NCI-H2196 (cell line): ENCODE data around the gene CLUH.

Experiments
- DNase-seq: peaks from one replicate; lab custom pipeline; 2025; ENCODE audit not compliant: unreplicated experiment; lab: John Stamatoyannopoulos, UW

Gene CLUH, protein sequence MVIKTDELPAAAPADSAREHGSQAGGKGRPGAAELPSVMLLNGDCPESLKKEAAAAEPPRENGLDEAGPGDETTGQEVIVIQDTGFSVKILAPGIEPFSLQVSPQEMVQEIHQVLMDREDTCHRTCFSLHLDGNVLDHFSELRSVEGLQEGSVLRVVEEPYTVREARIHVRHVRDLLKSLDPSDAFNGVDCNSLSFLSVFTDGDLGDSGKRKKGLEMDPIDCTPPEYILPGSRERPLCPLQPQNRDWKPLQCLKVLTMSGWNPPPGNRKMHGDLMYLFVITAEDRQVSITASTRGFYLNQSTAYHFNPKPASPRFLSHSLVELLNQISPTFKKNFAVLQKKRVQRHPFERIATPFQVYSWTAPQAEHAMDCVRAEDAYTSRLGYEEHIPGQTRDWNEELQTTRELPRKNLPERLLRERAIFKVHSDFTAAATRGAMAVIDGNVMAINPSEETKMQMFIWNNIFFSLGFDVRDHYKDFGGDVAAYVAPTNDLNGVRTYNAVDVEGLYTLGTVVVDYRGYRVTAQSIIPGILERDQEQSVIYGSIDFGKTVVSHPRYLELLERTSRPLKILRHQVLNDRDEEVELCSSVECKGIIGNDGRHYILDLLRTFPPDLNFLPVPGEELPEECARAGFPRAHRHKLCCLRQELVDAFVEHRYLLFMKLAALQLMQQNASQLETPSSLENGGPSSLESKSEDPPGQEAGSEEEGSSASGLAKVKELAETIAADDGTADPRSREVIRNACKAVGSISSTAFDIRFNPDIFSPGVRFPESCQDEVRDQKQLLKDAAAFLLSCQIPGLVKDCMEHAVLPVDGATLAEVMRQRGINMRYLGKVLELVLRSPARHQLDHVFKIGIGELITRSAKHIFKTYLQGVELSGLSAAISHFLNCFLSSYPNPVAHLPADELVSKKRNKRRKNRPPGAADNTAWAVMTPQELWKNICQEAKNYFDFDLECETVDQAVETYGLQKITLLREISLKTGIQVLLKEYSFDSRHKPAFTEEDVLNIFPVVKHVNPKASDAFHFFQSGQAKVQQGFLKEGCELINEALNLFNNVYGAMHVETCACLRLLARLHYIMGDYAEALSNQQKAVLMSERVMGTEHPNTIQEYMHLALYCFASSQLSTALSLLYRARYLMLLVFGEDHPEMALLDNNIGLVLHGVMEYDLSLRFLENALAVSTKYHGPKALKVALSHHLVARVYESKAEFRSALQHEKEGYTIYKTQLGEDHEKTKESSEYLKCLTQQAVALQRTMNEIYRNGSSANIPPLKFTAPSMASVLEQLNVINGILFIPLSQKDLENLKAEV (N-terminal part only)

DNA sequence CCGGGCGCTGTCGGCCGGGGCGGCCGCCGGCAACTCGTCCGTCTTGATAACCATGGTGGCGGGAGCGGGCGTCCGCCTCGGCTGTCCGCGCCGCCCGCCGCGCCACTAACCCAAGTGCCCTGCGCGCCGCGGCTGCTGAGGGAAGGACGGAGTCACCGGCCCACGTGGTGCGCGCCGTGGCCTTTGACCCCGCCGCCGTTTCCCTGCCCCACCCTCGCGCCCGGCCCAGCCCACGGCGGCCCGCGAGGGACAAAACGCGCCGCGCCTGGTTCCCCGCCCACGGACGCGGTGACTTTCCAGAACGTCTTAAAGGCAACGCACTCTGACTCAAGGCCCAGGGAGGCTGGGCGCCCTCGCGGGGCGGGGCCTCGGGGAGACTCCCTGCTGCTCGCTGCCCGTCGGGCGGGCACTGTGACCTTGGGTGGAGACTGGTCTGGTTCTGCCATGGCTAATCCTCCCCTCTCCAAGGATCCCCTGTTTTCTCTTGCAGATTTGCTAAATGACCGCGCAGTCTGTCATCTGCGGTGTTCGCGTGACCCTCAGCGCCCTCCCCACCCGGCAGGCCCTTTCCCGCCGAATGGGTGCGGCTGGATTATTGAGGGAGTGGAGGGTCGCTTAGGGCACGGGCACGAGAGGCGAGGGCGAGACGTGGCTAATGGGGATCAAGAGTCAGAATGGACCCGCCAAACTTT, at the start of gene CLUH:
Gene CLUH (minus strand): TSS at position 157 of the 692 bp plus-strand sequence. CDS start 103 bp downstream, at position 54.
- DNase-seq: peak; percentile 89

DNA sequence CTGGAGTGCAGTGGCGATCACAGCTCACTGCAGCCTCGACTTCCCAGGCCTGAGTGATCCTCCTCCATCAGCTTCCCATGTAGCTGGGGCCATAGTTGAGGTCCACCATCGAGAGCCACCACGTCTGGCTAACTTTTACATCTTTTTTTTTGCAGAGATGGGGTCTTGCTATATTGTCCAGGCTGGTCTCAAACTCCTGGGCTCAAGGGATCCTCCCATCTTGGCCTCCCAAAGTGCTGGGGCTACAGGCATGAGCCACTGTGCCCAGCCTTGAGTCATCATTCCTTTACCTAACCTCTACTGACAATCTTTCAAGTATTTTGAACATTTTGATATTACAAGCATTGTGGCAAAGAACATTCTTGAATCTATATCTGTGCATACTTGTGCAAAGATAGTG, 47.3 kb upstream of the CLUH start:
- no peak for DNase-seq

DNA sequence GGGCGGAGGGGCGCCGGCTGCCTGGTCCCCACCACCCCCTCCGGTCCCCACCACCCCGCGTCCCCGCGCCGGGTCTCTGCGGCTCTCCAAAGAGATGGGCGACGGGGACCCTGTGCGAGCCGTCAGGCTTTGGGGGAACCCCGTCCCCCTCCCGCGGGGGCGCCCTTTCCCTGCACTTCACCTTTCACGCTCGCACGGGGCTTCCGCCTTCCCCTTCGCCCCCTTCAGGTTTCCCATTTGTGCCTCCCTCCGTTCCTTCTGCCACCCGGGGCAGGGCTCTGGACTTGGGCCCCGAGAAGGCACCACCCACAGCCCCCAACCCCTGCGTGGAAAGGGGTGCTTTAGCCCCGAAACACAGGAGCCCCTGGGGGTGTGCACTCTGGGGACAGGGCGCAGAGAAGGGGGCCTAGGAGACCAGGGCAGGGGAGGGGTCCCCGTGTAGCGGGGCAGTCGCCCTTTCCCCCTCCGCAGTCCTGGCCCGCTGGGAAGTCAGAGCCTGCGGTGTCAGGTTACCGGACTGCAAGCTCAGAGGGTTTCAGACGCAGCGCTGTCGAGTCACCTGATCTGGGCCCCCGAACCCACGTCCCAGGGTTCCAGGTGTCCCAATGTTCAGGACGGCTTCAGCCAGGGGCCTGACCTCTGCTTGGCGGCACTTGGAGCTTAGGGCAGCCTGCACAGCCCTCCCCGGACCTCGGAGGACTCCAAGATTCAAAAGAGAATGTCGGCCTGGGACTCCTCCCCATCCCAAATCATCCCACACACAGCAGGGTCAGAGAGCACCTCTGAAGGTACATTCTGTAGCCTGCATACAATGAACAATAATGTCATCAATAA, 44.5 kb upstream of the CLUH start:
- DNase-seq: no peak

DNA sequence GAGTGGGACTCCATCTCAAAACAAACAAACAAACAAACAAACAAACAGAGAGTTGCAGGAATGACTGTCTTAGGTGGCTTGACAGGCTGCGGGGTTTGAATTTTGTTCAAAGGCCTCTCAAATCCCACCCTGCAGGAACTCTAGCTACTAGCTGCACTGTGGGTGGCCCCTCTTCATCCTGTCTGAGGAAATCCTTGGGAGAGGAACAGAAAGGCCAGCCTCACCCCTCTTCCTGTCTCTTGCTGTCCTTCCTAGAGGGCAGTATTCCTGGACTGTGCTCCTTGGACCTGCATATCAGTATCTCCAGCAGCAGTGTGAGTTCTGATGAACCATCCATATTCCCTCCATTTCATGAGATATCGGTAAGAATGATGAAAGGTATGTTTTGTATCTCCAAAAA, 39.9 kb upstream of the CLUH start:
- DNase-seq: no peak

DNA sequence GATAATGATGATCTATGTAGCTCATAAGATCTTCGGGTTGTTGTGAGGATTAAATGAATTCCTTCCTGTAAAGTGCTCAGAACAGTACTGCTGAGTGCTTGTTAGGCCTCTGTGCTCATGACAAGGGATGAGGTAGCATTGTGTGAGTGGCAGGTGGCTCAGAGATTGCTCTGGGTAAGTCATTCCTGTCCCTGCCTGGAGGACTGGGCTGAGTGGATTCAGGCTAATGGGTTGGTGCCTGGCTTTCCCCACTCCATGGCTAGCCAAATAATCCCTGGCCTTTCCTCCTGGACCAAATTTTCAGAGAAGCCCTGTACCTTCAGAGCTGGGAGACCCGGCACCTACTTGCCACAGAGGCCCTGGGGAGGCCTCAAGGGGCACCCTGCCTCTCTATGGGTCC, 39.2 kb upstream of the CLUH start:
- no peak for DNase-seq

DNA sequence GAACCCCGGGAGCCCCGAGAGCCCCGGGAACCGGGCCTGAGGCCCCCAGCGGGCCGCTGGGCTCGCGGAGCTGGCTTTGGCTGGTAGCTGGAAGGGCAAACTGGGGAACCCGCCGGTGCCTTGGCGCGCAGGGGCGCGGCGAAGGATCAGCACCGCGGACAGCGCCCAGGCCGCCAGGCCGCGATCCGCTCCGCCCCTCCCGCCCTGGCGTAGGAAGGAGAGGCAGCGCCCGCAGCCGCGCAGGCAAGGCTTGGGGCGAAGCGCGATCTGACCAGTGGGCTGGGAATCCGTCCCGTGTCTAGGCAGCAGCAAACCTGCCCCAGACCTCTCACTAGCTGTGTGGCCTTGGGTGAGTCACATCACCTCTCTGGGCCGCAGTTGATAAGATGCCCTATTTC, 38.2 kb upstream of the CLUH start:
- DNase-seq: peak; percentile 56

DNA sequence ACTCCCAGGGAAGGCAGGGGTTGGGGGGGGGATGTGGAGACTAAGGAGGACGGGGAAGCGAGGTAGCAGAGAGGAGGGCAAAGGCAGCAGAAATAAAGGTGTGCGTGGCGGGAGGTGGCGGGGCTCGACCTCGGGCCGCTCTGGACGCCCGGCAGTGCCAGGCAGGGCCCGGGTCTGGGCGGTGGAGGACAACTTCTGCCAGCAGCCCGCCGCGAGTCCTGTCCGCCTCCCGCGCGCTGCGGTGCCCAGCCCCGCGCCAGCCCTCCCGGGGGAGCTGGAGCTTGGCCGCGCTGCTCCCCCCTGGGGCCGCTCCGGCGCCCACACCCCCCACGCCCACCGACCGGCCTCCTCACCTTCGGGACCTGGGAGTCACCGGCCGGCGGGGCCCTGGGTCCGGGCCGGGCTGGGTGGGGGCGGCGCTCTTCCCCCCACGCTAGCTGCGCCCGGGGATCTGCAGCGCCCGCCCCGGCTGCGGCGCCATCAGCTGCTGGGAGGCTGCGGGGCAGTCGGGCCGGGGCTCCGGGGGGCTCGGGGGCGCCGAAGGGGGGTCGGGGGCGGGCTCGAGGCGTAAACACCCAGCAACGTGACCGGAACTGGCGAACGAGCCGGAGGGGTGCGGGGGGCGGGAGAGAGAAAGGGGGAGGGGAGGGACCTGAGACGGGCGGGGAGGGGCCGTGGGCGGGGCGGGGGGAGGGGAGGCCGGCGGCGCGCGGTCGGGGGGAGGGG, 37.7 kb upstream of the CLUH start, which contains the start of gene CCDC92B:
Gene CCDC92B (minus strand): TSS at position 595 of the 726 bp plus-strand sequence. CDS start 14,507 bp downstream, outside the sequence.
- DNase-seq: no peak

DNA sequence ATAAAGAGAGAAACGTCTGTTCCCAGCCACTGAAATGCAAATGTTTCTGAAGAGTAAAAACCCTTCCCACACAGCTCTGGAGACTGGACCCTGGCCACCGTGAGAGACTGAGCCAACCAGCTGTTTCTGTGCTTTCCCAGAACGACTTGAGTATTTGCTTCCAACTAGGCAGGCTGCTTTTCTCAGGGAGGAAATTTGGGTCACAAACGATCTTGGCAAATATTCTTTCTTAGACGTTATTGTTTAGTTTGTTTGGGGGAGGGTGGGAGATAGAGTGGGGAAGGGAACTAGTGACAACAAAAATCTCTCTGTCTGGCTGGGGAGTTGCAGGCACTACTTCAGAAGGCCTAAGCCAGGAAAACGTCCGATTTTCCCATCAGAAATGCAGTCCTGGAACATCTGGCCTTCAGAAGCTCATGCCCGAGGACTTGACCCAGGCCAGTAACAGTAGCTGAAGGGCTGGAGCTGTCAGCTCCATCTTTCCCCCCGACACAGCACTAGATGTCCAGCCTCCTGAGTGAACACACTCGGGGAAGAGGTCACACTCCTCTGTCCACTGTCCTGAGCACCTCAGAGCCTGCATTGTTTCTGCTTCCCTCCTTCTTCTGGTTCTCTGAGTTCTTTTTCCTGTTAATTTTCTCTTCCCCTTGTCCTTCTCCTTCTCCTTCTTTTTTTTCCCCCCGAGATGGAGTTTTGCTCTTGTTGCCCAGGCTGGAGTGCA, 33.9 kb upstream of the CLUH start:
- DNase-seq: no peak

DNA sequence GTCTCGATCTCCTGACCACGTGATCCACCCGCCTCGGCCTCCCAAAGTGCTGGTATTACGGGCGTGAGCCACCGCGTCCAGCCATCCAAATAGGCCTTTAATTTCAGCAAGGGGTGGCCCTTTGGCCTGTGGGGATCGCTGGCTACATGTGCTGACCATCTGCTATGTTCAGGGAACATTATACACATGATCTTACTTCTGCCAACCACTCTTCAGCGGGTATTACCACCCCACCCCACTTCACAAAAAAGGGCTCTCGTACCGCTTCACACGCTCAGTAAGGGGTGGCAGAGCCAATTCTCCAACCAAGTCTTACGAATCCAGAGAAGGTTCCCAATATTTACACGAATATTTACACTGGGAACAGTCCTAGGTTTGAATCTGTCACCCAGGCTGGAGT, 26.1 kb upstream of the CLUH start:
- no peak for DNase-seq

DNA sequence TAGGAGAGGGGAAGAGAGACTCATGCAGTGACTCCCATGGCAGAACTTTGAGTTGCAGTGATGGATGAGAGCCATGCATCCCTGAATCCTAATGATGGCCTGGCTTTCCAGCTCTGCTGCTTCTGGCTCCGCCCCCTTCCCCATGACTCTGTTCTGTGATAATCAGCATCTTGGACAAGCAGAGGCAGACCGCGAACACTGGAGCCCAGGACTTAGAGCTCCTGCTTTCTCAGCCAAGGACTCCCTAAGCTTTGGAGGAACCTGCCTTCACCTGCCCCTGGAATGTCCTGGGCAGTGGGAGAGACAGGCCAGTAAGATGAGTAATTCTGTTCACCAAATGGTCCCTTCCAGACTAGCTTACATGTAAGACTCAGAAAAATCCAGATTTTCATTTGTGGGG, 25.4 kb upstream of the CLUH start:
- DNase-seq: no peak

DNA sequence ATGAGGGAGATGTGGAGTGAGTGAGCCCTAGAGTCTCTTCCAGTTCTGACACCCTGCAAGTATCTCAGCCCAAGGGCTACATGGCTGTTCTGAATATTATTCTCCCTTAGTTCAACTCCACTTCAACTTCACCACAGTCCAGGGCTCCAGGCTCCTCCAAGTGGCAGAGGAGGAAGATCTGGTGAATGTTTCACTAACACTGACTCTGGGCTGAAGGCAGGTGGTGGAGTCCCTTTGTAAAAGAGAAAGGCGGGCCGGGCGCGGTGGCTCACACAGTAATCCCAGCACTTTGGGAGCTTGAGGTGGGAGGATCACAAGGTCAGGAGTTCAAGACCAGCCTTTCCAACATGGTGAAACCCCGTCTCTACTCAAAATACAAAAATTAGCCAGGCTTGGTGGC, 24.3 kb upstream of the CLUH start:
- DNase-seq: no peak

DNA sequence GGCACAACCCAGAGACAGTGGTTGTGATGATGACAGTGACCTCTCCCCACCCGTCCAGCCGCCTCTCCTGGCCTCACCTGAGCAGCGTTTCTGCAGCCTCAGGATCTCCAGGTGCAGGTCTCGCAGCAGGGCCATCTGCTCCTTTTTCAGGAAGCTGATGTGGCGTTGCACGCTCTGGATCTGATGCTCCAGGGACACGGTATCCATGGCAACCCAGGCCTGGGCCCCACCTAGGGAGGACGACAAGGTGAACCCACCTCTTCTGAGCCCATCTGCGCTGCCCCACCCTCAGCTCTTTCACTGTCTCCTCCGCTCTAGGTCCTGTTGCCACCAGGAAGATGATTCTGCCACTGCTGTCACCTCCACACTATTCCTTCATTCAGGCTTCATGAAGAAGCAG, 23.4 kb upstream of the CLUH start:
- DNase-seq: no peak

DNA sequence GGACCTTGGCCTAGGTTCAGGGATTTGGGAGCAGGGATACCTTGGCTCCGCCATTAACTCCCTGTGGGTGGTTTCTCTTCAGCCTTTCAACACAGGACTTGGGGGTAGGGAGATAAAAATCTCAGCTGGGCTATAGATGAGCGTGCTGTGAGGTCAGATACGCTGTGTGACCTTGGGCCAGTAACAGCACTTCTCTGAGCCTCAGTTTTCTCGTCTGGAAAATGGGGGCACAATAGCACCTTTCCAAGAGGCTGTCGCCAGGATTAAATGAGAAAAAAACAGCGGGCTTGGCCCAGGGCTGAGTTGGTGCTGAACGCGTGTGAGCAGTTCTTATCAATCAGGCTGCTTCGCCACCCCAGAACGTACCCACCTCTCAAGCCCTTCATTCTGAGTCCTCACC, 20.2 kb upstream of the CLUH start:
- no peak for DNase-seq

DNA sequence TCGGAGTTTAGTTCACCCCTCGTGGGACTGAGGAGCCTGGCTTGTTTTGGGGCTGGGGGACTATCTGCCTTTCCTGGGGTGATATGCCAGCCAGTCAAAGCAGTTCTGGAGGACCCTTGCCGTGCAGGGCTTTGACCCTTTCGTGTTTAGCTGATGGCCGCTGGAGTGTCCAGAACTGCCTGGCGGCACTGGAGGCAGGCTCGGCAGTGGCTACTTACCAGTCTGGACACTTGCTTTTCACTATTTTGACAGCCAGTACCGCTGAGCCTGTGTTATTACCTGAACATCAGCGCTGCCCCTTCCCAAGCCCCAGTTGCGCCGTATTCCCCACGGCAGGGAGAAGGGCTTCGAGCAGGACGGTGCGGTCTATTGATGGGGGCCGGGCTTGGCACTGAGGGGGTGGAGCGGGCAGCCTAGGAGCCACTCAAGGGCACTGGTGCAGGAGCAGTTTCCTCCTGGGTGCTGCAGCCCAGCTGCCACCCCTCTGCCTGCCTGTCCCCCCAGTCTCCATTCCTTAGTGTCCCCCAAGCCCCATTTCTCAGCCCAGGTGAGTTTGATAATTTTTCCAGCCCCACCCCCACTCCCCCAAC, 19.3 kb upstream of the CLUH start:
- no peak for DNase-seq

DNA sequence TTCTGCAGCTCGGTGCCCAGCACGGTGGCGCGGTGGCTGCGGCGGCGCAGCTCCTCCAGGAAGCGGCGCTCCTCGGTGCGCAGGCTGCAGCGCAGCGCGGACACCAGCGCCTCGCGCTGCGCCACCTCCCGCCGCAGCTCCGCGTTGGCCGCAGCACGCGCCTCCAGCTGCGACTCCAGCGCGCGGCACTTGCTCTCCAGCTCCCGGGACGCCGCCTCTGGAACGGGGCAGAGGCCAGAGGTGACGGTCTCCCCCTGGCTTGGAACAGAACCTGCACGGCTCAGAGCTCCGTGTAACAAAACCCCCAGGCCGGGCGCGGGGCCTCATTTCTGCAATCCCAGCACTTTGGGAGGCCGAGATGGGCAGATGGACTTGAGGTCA, 13.2 kb upstream of the CLUH start:
- DNase-seq: no peak

DNA sequence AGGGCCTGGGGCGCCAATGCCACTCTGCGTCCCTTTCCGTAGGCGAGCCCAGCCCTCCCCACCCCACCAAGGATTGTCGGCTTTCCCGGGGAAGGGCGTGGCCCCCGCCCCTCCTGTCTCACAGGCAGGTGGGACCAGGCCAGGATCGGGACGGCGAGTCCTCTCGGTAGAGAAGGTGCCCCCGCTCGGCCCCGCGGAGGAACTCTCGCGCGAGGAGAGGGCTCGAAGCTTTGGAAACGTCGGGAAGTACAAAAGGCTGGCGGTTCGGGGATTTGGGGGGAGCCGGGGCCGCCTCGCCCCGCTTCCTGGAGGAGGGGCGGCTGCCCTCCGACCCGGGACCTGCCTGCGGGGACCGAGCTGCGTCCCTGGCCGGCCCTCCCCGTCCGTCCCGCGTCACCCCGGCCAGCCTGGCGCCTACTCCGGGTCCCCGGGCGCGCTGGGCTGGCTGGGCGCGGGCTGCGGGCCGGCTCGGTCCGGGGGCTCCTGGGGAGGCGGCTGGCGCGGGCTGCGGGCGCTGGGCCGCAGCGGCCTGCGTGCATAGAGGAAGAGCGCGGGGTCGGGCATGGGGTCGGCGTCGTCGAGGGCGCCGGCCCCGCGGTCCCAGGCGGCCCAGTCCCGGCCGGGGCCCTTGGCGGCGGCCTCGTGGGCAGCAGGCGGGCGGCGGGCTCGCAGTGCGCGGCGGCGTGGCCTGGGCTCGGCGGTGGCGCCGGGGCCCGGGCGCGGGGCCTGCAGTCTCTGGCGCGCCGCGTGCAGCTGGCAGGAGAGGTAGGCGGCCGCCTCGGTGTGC, 12.6 kb upstream of the CLUH start:
- no peak for DNase-seq

DNA sequence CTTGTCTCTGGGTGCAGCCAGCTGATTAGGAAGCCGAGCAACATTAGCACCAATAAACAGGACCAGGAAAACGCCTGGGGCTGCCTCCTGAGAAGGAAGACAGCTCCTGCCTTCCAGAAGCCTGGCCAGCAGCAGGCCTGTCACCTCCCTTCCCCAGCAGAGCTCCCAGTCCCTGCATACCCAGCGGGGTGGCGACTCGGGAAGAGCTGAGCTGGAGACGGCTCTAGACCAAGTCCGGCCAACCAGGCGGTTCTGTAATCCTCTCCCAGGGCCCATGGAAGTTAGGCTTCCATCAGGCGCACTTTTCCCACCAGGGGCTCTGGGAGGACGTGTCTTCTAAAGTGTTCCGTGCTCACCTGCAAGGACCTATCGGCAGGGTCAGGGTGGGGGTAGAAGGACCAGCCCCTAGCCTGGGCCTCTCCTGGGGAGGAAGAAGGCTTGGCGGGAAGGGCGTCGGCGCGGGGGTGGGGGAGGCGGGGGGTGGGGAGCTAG, 12.0 kb upstream of the CLUH start:
- no peak for DNase-seq
